Erythroblast (primary cell): ENCODE data around the gene BOK.

ENCODE experiments used
- GATA1 ChIP-seq: IDR thresholded peaks from 2 replicates; pipeline ENCODE4 v1.6.1; 2011; ENCODE audit warnings: low read depth, mild to moderate bottlenecking, control low read depth, low read length, moderate library complexity
- POLR2A ChIP-seq: IDR thresholded peaks from 2 replicates; pipeline ENCODE4 v1.6.1; 2011; ENCODE audit warnings: mild to moderate bottlenecking, low read length

DNA sequence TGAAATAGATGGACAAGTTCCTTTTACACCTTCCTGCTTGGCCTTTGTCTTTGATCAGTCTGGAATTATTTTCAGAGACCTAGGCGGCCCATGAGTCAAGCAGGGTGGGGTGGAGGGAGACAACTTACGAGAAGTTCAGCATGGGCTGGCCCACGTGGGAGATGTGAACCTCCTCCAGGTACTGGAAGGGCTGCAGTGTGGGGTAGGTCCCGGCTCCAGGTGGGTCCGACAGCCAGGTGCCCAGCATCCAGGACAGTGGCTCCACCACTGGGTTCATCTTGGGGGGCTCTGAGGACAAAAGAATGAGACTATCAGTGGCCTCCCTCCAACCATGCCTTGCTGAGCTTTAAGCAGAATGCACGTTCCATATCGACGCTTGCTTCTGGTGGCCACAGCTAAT, 47.6 kb downstream of the BOK start:
- TF ChIP-seq POLR2A (no peak), GATA1 (no peak)
